PC-3 (cell line): ENCODE results near the gene NPY. TPM values are rescaled to one million over a fixed set of nuclear protein-coding genes. Genes with fewer than 3 reads are reported as not detected.

Source experiments
- ATAC-seq: fragments of 200-7000 bp; cut with Tn5 transposase; 2 replicates; pipeline ENCODE4 v1.9.1; 2020; ENCODE audit warnings: mild to moderate bottlenecking, moderate library complexity
- BruUV-seq: library from RNA; stranded (reverse); fragments of 400-500 nt; replicated peaks from 2 replicates; lab custom pipeline; 2021; lab: Mats Ljungman, UMichigan
- CTCF ChIA-PET: fragments of 300-600 bp; sonication (Branson Sonifier 250); formaldehyde crosslinking; loops from one replicate; lab custom pipeline; 2022; ENCODE audit warnings: antibody characterized with exemption; lab: Charles Lee
- POLR2A ChIA-PET: fragments of 300-600 bp; sonication (Branson Sonifier 250); formaldehyde crosslinking; loops from one replicate; lab custom pipeline; 2022; ENCODE audit warnings: antibody characterized with exemption; ENCODE audit not compliant: unreplicated experiment; lab: Charles Lee
- DNase-seq: peaks from one replicate; pipeline ENCODE4 v3.0.0-alpha.2; 2015
- H2AFZ ChIP-seq: fragments of 300-600 bp; sonication (generic); 2 replicates; pipeline ENCODE4 v1.6.0; 2016; ENCODE audit warnings: antibody characterized with exemption, low read length
- H3F3A ChIP-seq: fragments of 300-600 bp; sonication (generic); one replicate; pipeline ENCODE4 v1.6.0; 2017; ENCODE audit warnings: antibody characterized with exemption, low read length, control low read depth, mild to moderate bottlenecking; ENCODE audit not compliant: unreplicated experiment
- H3K27ac ChIP-seq: fragments of 300-600 bp; sonication (generic); 2 replicates; pipeline ENCODE4 v1.5.1; 2016; ENCODE audit warnings: mild to moderate bottlenecking, low read length
- H3K27me3 ChIP-seq: fragments of 300-600 bp; sonication (generic); 2 replicates; pipeline ENCODE4 v1.6.1; 2016; ENCODE audit warnings: low read length, mixed read lengths
- H3K36me3 ChIP-seq: fragments of 300-600 bp; sonication (generic); 2 replicates; pipeline ENCODE4 v1.6.1; 2016; ENCODE audit warnings: low read depth, mixed run types, low read length, mixed read lengths
- H3K4me1 ChIP-seq: fragments of 300-600 bp; sonication (generic); 2 replicates; pipeline ENCODE4 v1.5.1; 2016; ENCODE audit warnings: low read length; ENCODE audit not compliant: insufficient read depth
- H3K4me2 ChIP-seq: fragments of 300-600 bp; sonication (generic); 2 replicates; pipeline ENCODE4 v1.6.0; 2016; ENCODE audit warnings: low read length
- H3K4me3 ChIP-seq: fragments of 300-600 bp; sonication (generic); 2 replicates; pipeline ENCODE4 v1.5.1; 2016; ENCODE audit warnings: mild to moderate bottlenecking, low read length, mixed read lengths
- H3K79me2 ChIP-seq: fragments of 300-600 bp; sonication (generic); 2 replicates; pipeline ENCODE4 v1.6.1; 2017; ENCODE audit warnings: low read length, mixed read lengths
- H3K9ac ChIP-seq: fragments of 300-600 bp; sonication (generic); 2 replicates; pipeline ENCODE4 v1.6.0; 2016; ENCODE audit warnings: mild to moderate bottlenecking, low read length
- H3K9me2 ChIP-seq: fragments of 300-600 bp; sonication (generic); replicated peaks from 2 replicates; pipeline ENCODE4 v1.6.1; 2016; ENCODE audit warnings: mixed run types, low read length, mixed read lengths
- H3K9me3 ChIP-seq: fragments of 300-600 bp; sonication (generic); 2 replicates; pipeline ENCODE4 v1.6.1; 2016; ENCODE audit warnings: low read length, mixed read lengths
- H4K20me1 ChIP-seq: fragments of 300-600 bp; sonication (generic); 2 replicates; pipeline ENCODE4 v1.6.1; 2016; ENCODE audit warnings: low read length, mixed read lengths
- EZH2 ChIP-seq: fragments of 300-600 bp; sonication (generic); IDR thresholded peaks from one replicate; pipeline ENCODE4 v1.6.1; 2017; ENCODE audit warnings: antibody characterized with exemption, mild to moderate bottlenecking, low read length; ENCODE audit not compliant: unreplicated experiment
- EZH2phosphoT487 ChIP-seq: fragments of 300-600 bp; sonication (generic); IDR thresholded peaks from 2 replicates; pipeline ENCODE4 v1.6.1; 2018; ENCODE audit warnings: mild to moderate bottlenecking, antibody characterized with exemption, low read length, borderline replicate concordance
- intact Hi-C: fragments of 100-400 bp; cut with micrococcal nuclease; formaldehyde crosslinking; loops from 2 replicates; pipeline ENCODE4 v1.9.0; 2023
- total RNA-seq: library from RNA; depleted of rRNA; stranded (reverse); fragments of >200 nt; gene quantifications from 2 replicates; pipeline ENCODE4 v1.2.3, GENCODE V29; 2014
- TF ChIP-seq, protein P1 (sequence below): fragments of 300-600 bp; sonication (generic); conservative IDR thresholded peaks from 2 replicates; pipeline ENCODE4 v1.5.1; 2017; ENCODE audit warnings: antibody characterized with exemption, low read depth, mild to moderate bottlenecking, low read length

The NPY gene
- total RNA-seq, 1 experiment from 2014 or later: not detected

DNA sequence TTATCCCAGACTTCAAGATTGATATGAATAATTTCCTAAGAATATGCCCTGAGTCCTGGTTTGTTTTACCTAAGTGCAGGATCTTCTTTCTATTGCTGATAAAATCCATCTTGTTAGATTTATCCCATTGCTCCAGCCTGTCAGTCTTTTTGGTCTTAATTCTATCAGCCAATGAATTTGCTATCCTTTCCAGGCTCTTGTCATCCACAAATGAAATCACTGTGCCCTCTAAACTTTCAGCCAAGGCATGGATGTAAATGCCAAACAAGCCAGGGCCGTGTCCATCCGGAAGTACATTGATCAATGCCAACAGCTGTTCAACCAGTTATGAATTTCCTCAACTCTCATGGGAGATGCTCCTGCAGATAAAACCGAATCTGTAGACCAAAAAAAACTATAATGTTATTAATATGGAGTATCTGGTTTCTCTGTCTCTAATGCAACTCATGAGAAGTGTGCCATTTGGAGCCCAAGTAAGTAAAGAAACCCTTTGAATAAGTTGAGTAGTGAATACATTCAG is 40.0 kb downstream of the NPY start:
- Histone ChIP-seq H3K9ac (no peak overlapping the region), H3K4me2 (no peak overlapping the region), H4K20me1 (no peaks in the 10 kb centered on the region), H3F3A (no peaks in the 10 kb centered on the region), H3K9me3 (no peaks in the 10 kb centered on the region), H3K9me2 (no peaks in the 10 kb centered on the region), H3K79me2 (no peaks in the 10 kb centered on the region), H2AFZ (no peak overlapping the region), H3K4me1 (no peaks in the 10 kb centered on the region), H3K27me3 (peaks cover 24% of the 10 kb centered on the region), H3K27ac (no peak overlapping the region), H3K4me3 (no peak overlapping the region), H3K36me3 (no peaks in the 10 kb centered on the region)
- ATAC-seq (no peak), DNase-seq (no peak)
- intact Hi-C loops: no loop called here
- TF ChIP-seq, protein P1, sequence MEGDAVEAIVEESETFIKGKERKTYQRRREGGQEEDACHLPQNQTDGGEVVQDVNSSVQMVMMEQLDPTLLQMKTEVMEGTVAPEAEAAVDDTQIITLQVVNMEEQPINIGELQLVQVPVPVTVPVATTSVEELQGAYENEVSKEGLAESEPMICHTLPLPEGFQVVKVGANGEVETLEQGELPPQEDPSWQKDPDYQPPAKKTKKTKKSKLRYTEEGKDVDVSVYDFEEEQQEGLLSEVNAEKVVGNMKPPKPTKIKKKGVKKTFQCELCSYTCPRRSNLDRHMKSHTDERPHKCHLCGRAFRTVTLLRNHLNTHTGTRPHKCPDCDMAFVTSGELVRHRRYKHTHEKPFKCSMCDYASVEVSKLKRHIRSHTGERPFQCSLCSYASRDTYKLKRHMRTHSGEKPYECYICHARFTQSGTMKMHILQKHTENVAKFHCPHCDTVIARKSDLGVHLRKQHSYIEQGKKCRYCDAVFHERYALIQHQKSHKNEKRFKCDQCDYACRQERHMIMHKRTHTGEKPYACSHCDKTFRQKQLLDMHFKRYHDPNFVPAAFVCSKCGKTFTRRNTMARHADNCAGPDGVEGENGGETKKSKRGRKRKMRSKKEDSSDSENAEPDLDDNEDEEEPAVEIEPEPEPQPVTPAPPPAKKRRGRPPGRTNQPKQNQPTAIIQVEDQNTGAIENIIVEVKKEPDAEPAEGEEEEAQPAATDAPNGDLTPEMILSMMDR: no peak
- no peak for TF ChIP-seq EZH2phosphoT487
- TF ChIP-seq EZH2: no peak
- ChIA-PET POLR2A (no interaction called here), CTCF (no interaction called here)
- BruUV-seq: no TSS peak

DNA sequence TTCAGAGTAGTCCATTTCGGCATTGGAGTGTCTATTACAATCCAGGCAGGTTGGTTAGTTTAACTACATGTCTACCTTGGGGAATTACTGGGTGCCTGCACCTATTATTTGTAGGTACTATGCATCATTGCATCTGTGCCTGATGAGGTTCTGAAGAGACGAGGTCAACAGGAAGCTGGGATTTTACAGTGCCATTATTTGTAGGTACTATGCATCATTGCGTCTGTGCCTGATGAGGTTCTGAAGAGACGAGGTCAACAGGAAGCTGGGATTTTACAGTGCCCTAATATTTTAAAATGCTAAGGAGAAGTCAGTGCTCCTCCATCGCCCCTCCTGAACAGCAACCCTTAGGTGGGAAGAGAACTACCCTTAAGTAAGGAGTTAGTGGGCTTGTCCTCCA is 41.7 kb downstream of the NPY start:
- ChIA-PET POLR2A (no interaction called here), CTCF (no interaction called here)
- TF ChIP-seq EZH2 (no peak), EZH2phosphoT487 (no peak)
- TF ChIP-seq, protein P1: no peak
- Histone ChIP-seq H3K9ac (no peak overlapping the region), H3K36me3 (no peaks in the 10 kb centered on the region), H3K4me2 (no peak overlapping the region), H3K27ac (no peak overlapping the region), H3K9me3 (no peaks in the 10 kb centered on the region), H2AFZ (no peak overlapping the region), H4K20me1 (no peaks in the 10 kb centered on the region), H3K4me1 (no peaks in the 10 kb centered on the region), H3F3A (no peaks in the 10 kb centered on the region), H3K9me2 (no peaks in the 10 kb centered on the region), H3K79me2 (no peaks in the 10 kb centered on the region), H3K4me3 (no peak overlapping the region), H3K27me3 (peaks cover 13% of the 10 kb centered on the region)
- no TSS peak for BruUV-seq
- intact Hi-C loops: no loop called here
- ATAC-seq: no peak
- no peak for DNase-seq

DNA sequence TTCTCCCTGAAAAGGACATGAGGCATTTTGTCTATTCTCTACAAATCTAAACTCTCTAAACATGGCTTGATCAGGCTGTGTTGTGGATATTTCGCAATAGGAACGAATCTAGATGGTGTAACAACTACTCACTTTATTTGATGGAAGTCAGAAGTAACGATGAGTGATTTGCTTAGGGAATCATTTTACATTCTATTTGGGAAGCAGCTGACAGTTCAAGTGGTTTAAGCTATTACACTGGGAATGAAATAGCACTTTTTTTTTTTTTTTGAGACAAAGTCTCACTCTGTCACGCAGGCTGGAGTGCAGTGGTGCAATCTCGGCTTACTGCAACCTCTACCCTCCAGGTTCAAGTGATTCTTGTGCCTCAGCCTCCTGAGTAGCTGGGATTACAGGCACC is 44.1 kb downstream of the NPY start:
- Histone ChIP-seq H3K9me3 (no peaks in the 10 kb centered on the region), H3K27ac (no peak overlapping the region), H3K4me1 (no peaks in the 10 kb centered on the region), H3K4me2 (no peak overlapping the region), H3K4me3 (no peak overlapping the region), H3K36me3 (no peaks in the 10 kb centered on the region), H2AFZ (no peak overlapping the region), H3K27me3 (no peaks in the 10 kb centered on the region; the same call in none of the 2 replicates), H4K20me1 (no peaks in the 10 kb centered on the region), H3F3A (no peaks in the 10 kb centered on the region), H3K9me2 (no peaks in the 10 kb centered on the region), H3K79me2 (no peaks in the 10 kb centered on the region), H3K9ac (no peak overlapping the region)
- intact Hi-C loops: no loop called here
- ATAC-seq (no peak), DNase-seq (peak; percentile 9)
- BruUV-seq: no TSS peak
- ChIA-PET POLR2A (no interaction called here), CTCF (no interaction called here)
- TF ChIP-seq EZH2: no peak
- TF ChIP-seq, protein P1: no peak
- TF ChIP-seq EZH2phosphoT487: no peak
